DOHH2 (cell line): Measurements from ENCODE around the gene CBLL2.

Source experiments
- H3F3A ChIP-seq: fragments of 200-600 bp; sonication (generic), shearing (Covaris generic); 2 replicates; pipeline ENCODE4 v1.6.0; 2016; ENCODE audit warnings: antibody characterized with exemption, mild to moderate bottlenecking; ENCODE audit not compliant: control insufficient read depth, insufficient read depth
- H3K27ac ChIP-seq: fragments of 200-600 bp; sonication (generic); 2 replicates; pipeline ENCODE4 v1.5.1; 2014; ENCODE audit warnings: low read depth, mild to moderate bottlenecking, low read length, moderate library complexity
- H3K27me3 ChIP-seq: fragments of 200-600 bp; sonication (generic); 2 replicates; pipeline ENCODE4 v1.6.1; 2014; ENCODE audit warnings: mild to moderate bottlenecking, low read length, mixed read lengths; ENCODE audit not compliant: control insufficient read depth
- H3K36me3 ChIP-seq: fragments of 200-600 bp; sonication (generic); 2 replicates; pipeline ENCODE4 v1.6.1; 2014; ENCODE audit warnings: mild to moderate bottlenecking, low read length, moderate library complexity, mixed read lengths; ENCODE audit not compliant: control insufficient read depth
- H3K4me1 ChIP-seq: fragments of 200-600 bp; sonication (generic); 2 replicates; pipeline ENCODE4 v1.6.1; 2014; ENCODE audit warnings: mild to moderate bottlenecking, low read length, mixed read lengths; ENCODE audit not compliant: control insufficient read depth
- H3K4me2 ChIP-seq: fragments of 200-600 bp; sonication (generic); 2 replicates; pipeline ENCODE4 v1.6.0; 2014; ENCODE audit warnings: mild to moderate bottlenecking, low read length, moderate library complexity
- H3K4me3 ChIP-seq: fragments of 200-600 bp; sonication (generic); 2 replicates; pipeline ENCODE4 v1.5.1; 2014; ENCODE audit warnings: mild to moderate bottlenecking, low read length, mixed read lengths
- H3K79me2 ChIP-seq: fragments of 200-600 bp; sonication (generic); 2 replicates; pipeline ENCODE4 v1.6.1; 2014; ENCODE audit warnings: mild to moderate bottlenecking, low read length, mixed read lengths; ENCODE audit not compliant: control insufficient read depth
- H3K9me2 ChIP-seq: fragments of 200-600 bp; sonication (generic); replicated peaks from 2 replicates; pipeline ENCODE4 v1.6.1; 2014; ENCODE audit warnings: mild to moderate bottlenecking, low read length, mixed read lengths; ENCODE audit not compliant: control insufficient read depth
- H3K9me3 ChIP-seq: fragments of 200-600 bp; sonication (generic); 2 replicates; pipeline ENCODE4 v1.6.1; 2014; ENCODE audit warnings: antibody characterized with exemption, low read length, mixed read lengths; ENCODE audit not compliant: control insufficient read depth, insufficient read depth
- H4K20me1 ChIP-seq: fragments of 200-600 bp; sonication (generic); 2 replicates; pipeline ENCODE4 v1.6.0; 2014; ENCODE audit warnings: low read depth, mild to moderate bottlenecking, antibody characterized with exemption, low read length, moderate library complexity; ENCODE audit not compliant: control insufficient read depth, insufficient read depth
- CTCF ChIP-seq: fragments of 200-600 bp; sonication (generic); IDR thresholded peaks from one replicate; pipeline ENCODE4 v1.5.1; 2014; ENCODE audit warnings: antibody characterized with exemption, mild to moderate bottlenecking, low read depth, low read length; ENCODE audit not compliant: poor library complexity, severe bottlenecking
- EZH2phosphoT487 ChIP-seq: fragments of 200-600 bp; sonication (generic); IDR thresholded peaks from 2 replicates; pipeline ENCODE4 v1.6.1; 2017; ENCODE audit warnings: borderline replicate concordance, mild to moderate bottlenecking, antibody characterized with exemption, low read length, moderate library complexity, mixed read lengths

Gene CBLL2

GRCh38 chrX:22246620-22247019, 26.1 kb upstream of the CBLL2 start:
- Histone ChIP-seq H4K20me1 (no peaks in the 10 kb centered on the region), H3K27me3 (no peaks in the 10 kb centered on the region), H3K36me3 (no peaks in the 10 kb centered on the region), H3K9me2 (no peaks in the 10 kb centered on the region), H3K9me3 (no peaks in the 10 kb centered on the region), H3K27ac (no peak overlapping the region), H3K4me1 (no peaks in the 10 kb centered on the region), H3F3A (no peaks in the 10 kb centered on the region), H3K79me2 (no peaks in the 10 kb centered on the region), H3K4me3 (no peak overlapping the region), H3K4me2 (no peak overlapping the region)
- no peak for TF ChIP-seq EZH2phosphoT487
- TF ChIP-seq CTCF: no peak

- Histone ChIP-seq H3K27ac (no peak overlapping the region), H3K9me3 (no peaks in the 10 kb centered on the region), H3K27me3 (no peaks in the 10 kb centered on the region), H3K79me2 (no peaks in the 10 kb centered on the region), H3K4me1 (no peaks in the 10 kb centered on the region), H3K9me2 (no peaks in the 10 kb centered on the region), H3K36me3 (no peaks in the 10 kb centered on the region), H3K4me3 (no peak overlapping the region), H3F3A (no peaks in the 10 kb centered on the region), H4K20me1 (no peaks in the 10 kb centered on the region), H3K4me2 (no peak overlapping the region)
- TF ChIP-seq CTCF: no peak
- TF ChIP-seq EZH2phosphoT487: no peak
Observed at GRCh38 chrX:22247169-22247568, 25.5 kb upstream of the CBLL2 start.

- Histone ChIP-seq H3K9me2 (no peaks in the 10 kb centered on the region), H3K27ac (no peak overlapping the region), H3K9me3 (no peaks in the 10 kb centered on the region), H3K79me2 (no peaks in the 10 kb centered on the region), H3K4me1 (no peaks in the 10 kb centered on the region), H3K4me2 (no peak overlapping the region), H3F3A (no peaks in the 10 kb centered on the region), H3K36me3 (no peaks in the 10 kb centered on the region), H3K27me3 (no peaks in the 10 kb centered on the region), H4K20me1 (no peaks in the 10 kb centered on the region), H3K4me3 (no peak overlapping the region)
- no peak for TF ChIP-seq CTCF
- no peak for TF ChIP-seq EZH2phosphoT487
Observed at GRCh38 chrX:22248401-22248800, 24.3 kb upstream of the CBLL2 start.

GRCh38 chrX:22249371-22249770, 23.3 kb upstream of the CBLL2 start:
- Histone ChIP-seq H3K27me3 (no peaks in the 10 kb centered on the region), H3K4me3 (no peak overlapping the region), H3F3A (no peaks in the 10 kb centered on the region), H3K79me2 (no peaks in the 10 kb centered on the region), H4K20me1 (no peaks in the 10 kb centered on the region), H3K4me1 (no peaks in the 10 kb centered on the region), H3K9me2 (no peaks in the 10 kb centered on the region), H3K4me2 (no peak overlapping the region), H3K9me3 (no peaks in the 10 kb centered on the region), H3K27ac (no peak overlapping the region), H3K36me3 (no peaks in the 10 kb centered on the region)
- TF ChIP-seq EZH2phosphoT487 (no peak), CTCF (no peak)
